GM12801 (cell line): ENCODE measurements around the gene PHIP.

Experiments
- CTCF ChIP-seq: IDR thresholded peaks from one replicate; pipeline ENCODE4 v1.5.1; 2011; ENCODE audit warnings: control low read depth; ENCODE audit not compliant: insufficient read length; ENCODE audit errors: extremely low read depth

PHIP gene

GRCh38 chr6:78953798-78954197 lies 124.3 kb downstream of the PHIP start:
- TF ChIP-seq CTCF = no peak

DNA sequence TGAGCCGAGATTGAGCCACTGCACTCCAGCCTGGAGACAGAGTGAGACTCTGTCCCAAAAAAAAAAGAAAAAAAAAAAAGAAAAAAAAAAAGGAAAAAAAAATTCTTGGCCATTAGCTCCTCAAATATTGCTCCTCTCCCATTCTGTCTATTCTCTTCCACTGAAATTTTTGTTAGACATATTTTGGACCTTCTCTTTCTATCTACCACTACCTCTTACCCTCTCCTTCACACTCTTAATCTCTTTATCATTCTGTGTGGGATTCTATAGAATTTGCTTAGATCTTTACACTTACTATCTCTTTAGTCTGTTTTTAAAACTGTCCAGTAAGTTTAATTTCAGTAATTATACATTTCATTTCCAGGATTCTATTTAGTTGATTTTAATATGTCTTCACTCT lies 125.7 kb downstream of the PHIP start:
- no peak for TF ChIP-seq CTCF

DNA sequence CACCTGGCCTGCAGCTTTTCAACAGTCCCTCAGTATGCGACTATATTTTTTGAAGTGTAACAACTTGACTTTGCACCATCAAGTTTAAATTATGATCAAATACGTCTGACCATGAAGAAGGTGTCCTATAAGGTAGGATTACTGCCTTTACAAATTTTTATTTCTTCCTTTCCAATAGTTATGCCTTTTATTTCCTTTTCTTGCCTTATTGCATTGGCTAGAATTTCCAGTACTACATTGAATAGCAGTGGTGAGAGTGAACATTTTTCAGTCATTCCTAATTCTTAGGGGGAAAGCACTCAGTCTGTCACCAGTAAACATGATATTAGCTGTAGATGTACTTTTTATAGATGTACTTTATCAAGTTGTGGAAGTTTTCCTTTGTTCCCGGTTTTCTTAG lies 129.3 kb downstream of the PHIP start:
- no peak for TF ChIP-seq CTCF

DNA sequence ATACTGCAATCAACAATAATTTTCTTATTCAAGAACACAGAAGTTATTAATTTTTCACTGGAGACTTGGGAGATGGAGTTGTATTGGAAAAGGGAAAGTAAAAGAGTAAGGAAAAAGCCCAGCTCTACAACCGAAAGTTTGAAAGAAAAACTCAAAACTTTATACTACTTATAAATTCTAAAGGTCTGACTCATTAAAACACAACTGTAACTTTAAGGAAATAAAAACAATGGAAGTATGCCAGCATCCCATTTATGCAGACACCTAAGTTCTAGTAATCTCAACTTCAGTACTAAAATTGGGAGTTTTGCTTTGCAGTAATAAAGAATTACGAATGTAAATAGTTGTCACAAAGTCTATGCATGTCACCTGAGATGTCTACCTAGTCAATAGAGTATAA lies 130.1 kb downstream of the PHIP start:
- TF ChIP-seq CTCF = no peak

GRCh38 chr6:78947529-78947928 lies 130.5 kb downstream of the PHIP start:
- TF ChIP-seq CTCF = no peak

- no peak for TF ChIP-seq CTCF
Observed at GRCh38 chr6:78942446-78942845, 135.6 kb downstream of the PHIP start.

DNA sequence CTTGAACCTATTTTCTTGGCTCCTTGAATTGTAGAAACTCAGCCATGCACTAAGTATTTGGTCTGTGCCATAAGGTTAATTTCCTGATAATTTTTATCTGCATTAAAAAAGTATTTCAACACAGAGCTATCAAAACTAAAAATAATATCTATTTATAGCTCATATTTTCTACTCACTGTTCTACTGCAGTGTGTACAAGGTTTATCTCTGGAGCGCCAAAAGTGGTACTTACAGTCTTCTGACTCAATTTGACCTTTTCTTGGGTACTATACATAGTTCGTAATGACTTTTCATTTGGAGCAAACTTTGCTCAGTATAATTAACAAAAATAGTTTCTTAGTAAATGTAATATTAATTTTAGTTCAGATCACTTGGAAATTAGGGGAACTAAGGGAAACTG lies 141.5 kb downstream of the PHIP start:
- no peak for TF ChIP-seq CTCF

- no peak for TF ChIP-seq CTCF
Observed at GRCh38 chr6:78935553-78935952, 142.5 kb downstream of the PHIP start.
